ENCODE results near the gene DNAH8.

- TF ChIP-seq CTCF (IDR thresholded peaks at IDR 0.05 in 2 of 3, conservative IDR thresholded peaks at IDR 0.05 in 1 of 3; ENCODE audit: borderline replicate concordance in 1 of 3, insufficient read depth in 1 of 3, low read depth in 2 of 3, low read length in 2 of 3): no peak
- TF ChIP-seq MAX (IDR thresholded peaks at IDR 0.05): no peak
- no peak for TF ChIP-seq POLR2AphosphoS5 (IDR thresholded peaks at IDR 0.05; ENCODE audit: low read depth, low read length)
- TF ChIP-seq EZH2 (IDR thresholded peaks at IDR 0.05): no peak
- TF ChIP-seq EZH2phosphoT487 (IDR thresholded peaks at IDR 0.05; ENCODE audit: borderline replicate concordance): no peak
Measured at GRCh38 chr6:38975621-38976049, 260.5 kb downstream of the DNAH8 start.
